Hematopoietic multipotent progenitor cell treated with erythropoietin and hydrocortisone succinate and interleukin-3 and kit ligand, for 4 days (in vitro differentiated cells): ENCODE data around the gene PFKFB2.
"Not testable (repeated sequence)": the region's sequence is repeated elsewhere in the genome, so short reads cannot be mapped to it uniquely, and the experiment has no call there.

Source experiments
- DNase-seq: peaks from one replicate; pipeline ENCODE4 v3.0.0-alpha.2; 2015

The PFKFB2 gene

DNA sequence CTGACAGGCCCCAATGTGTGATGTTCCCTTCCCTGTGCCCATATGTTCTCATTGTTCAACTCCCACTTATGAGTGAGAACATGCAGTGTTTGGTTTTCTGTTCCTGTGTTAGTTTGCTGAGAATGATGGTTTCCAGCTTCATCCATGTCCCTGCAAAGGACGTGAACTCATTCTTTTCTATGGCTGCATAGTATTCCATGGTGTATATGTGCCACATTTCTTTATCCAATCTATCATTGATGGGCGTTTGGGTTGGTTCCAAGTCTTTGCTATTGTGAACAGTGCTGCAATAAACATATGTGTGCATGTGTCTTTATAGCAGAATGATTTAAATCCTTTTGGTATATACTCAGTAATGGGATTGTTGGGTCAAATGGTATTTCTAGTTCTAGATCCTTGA, 11.7 kb upstream of the PFKFB2 start:
- DNase-seq, result not testable (repeated sequence)

DNA sequence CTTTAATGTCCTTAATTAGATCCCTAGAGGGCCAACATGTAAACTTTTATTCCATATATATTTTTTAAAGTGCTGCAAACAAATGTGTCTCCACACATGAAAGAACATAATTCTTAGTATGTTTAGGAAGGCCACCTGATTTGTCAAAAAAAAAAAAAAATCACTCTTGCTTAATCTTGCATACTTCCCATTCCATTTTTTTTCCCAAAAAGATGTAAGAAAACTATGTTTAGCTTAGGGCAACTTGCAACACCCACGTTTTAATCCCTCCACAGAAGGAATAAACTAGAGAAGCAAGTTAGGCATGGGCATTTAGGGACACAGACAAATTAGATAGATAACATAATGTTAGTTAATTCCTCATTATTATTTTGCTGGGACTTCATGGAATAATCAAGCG, 7.6 kb upstream of the PFKFB2 start:
- no peak for DNase-seq

DNA sequence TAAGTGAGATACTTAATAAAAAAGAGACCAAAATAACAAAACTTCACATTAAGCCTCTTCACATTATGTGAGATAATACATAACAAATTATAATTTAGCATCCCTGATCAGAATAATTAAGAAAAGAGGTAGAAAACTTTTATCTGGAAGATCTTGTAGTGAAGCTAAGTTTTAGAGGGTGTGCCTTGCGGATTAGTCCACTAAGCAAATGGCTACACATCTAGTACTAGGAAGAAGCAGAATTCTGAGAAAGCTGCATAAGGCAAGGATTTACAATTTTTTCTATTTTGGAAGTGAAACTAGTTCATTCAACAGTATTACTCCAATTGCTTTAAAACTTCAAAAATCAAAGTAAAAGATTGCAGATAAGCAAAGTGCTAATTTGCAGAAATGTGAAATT, 5.6 kb upstream of the PFKFB2 start:
- DNase-seq, result peak; percentile 32

DNA sequence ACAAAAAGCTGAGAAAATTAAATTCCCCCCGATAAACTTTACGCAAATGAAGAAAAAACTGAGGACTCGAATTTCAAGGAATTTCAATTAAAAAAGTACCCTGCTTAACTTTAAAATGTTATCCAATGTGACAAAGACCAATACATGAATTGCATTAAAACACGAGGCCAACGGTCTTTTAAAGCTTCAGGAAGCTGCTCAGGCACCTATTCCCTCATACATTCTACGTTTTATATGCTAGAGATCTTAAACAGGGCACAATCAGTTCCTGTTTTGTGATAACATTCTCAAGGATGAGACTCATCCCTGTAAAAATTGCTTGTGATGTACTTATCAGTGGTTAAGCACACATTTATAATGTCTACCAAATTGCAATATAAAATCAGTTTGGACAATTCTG, 5.0 kb upstream of the PFKFB2 start:
- DNase-seq, result no peak

DNA sequence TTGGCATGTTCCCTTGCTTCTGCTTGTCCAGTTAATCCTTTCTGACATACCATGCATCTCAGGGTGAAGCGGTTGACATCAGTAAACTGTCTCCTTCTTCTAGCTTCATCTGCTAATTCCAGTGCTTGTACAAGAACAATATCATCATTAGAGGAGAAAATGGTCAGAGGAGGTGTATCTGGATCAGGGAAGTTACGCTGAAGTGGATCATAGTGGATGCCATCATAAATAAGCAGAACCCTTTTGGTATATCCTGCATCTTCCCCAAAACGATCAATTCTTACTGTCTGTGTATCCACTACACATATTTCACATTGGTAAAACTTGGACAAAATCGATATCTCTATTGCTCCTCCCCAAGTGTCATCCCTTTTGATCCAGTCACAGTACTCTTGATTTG, 4.0 kb upstream of the PFKFB2 start:
- DNase-seq, result no peak

DNA sequence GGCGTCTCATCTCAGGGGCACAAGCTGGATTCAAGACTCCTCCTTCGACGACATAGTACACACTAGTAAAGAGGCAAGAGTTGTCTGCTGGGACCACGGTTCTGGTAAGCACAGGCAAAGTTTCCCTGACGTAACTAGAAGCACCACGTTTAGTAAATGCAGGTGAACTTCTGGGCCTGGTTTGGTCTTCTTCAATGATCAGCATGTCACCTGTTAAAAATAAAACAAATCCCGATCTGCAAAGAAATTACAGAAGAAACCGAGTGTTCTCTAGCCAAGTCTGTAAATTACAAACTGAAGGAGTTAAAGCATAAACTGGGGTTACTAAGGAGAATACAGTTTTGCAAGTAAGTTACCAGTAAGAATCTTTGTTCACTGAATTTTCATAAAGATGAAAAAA, 3.6 kb upstream of the PFKFB2 start:
- DNase-seq, result no peak

DNA sequence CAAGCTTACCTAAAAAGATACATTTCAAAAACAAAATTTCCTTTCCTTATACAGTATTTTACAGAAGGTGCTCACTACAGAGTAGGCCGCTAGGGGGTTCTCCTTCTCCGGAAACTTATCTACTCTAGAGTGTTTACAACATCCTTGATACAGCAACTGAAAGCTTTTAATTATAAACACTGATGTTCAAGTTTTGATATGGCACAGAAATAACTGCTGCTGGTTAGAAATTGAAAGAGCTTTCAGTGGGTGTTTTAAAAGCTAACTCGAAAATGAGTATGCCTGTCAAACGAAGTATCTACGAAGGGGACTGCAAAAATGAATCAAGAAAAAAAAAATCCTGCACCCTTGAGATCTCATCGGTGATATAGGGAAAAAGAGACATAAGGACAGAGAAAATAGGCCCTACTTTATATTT, 3.1 kb upstream of the PFKFB2 start:
- DNase-seq, result peak; percentile 87

DNA sequence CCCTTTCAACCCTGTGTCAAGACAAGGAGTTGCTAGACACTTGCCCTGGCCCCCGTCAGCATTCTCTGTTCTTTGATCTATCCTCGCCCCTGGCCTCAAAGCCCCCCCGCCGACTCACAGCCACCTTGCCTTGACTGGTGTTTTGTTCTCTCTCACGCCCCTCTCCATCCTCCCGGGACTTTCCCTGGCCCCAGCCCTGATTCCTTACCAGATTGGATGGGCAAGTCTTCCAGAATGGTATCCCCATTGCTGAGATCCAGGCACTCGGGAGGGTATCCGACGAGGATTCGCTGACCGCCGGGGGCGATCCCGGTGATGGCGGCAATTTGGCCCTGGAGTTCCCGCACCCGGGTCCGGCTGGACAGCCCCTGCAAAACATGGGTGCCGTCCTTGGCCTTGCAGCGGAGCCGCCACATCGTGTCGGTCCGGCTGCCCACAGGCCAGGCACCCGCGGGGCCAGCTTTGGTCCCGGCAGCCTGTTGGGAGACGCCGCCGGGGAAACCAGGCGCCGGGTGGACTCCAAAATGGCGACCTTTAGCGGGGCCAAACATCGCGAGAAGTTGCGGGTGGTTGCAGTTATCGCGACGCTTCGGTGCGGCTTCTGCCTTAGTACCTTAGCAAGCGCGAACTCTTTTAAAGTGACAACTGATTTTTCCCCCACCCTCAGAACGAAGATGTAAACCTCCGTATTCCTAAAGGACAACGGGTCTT, 2.4 kb upstream of the PFKFB2 start:
- DNase-seq, result peak; percentile 96

DNA sequence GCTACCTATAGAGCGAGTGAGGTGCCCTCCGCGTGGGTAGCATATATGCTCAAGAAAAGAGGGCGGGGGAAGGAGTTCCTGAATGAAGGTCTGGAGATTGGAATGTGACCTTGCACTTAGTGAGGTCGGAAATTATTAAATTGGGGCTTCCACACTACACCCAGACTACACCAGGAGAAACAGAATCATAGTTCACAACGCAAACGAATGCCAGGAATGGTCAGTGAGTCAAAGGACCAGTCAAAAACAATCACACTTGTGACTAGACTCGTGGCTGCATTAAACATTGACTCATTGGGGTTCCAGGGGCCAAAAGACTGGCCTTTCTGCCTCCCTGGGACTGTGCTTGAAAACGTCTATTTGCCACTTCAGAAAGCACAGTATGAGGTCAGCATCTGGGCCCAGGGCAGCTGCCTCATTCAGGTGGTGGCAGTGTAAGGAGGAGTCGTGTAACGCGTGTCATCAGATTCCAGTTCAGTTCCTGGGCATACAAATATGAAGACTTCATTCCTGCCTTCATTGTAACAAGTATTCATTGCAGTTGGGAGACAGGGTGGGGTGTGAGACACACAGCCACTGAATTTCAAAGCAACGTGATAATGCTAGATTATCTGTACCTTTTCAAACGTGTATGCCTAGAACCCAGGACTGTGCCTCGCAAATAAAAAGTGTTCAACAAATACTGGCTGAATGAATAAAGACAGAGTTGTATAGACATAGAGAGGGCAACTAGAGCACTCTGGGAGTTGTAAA, 1.7 kb upstream of the PFKFB2 start, which contains the start of gene YOD1:
YOD1 (minus strand) TSS at position 18 of the 753 bp plus-strand sequence. CDS start 178 bp downstream, outside the sequence.
- DNase-seq, result no peak

DNA sequence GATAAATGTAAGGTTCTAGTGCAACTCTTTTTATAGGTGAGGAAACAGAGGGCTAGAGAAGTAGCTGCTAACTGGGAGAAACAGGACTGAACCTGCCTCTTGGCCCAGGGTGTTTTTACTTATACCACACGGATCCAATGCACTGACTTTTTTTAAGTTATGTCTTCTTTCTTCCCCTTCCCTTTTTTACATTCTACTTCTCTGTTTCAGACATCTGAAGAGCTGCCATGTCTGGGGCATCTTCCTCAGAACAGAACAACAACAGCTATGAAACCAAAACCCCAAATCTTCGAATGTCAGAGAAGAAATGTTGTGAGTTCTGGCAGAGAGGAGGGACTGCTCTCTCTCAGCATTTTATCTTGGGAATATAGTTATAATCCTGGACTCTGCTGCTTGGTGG, 1.4 kb downstream of the PFKFB2 start:
- peak; percentile 38 for DNase-seq

DNA sequence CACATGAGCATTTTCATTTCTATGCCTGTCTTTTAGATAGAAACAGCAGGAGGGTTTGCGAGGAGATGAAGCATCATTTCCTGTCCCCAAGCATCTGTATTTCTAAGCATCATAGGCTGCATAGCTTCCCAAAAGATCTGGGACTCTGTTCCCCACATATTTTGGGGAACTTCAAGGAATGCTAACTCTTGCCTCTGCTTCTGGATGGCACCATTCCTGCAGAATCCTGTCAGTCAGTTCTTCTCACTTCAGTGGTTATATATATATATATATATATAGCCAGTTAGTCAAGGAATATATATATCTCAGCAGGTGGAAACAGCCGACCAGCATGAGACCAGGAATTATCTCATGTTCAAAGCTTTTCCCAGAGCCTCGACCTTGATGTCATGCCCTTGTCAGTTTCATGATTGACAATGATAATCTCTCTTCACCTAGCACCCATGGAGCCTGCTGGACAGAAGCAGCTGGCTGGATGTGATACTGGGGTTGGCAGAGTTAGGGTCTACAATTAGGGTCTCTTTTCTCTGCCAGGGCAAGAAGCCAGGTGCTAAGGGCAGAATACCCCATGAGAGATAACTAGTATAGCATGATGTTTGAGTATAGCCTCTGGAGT, 2.4 kb downstream of the PFKFB2 start:
- no peak for DNase-seq

DNA sequence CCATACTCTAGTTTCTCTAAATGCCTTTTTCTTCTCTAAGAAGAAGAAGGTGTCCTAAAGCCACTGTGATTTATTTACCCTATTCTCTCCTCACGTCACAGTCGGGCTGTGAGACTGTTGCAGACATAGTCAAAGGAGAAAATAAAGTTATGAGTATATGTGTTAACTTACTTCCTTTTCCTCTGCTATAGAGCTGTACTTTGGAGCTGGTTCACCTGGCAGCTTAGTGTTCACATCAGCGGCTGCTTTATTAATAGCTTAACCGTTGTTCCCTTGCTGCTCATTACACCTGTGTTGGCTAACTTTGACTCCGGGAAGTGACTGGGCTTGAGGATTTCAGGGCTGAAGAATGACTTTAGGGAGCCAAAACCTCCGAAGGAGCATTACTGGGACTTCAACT, 3.6 kb downstream of the PFKFB2 start:
- DNase-seq, result no peak

DNA sequence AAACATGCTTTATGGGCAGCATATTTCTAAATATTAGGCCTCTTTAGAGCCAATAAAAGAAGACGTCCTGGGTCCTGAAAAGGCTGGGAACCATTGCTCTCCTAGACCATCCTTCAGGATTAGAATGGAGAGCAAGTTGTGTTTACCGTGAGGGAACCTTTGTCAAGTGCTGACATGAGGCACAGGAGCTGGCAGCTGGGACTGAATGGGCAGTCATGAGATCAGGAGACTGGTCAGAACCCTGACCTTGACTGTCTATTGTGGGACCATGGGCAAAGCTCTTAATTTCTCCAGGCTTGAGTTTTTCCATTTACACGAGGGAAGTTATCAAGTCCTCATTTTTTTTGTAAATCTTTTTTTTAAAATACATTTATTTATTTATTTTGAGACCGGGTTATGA, 5.2 kb downstream of the PFKFB2 start:
- no peak for DNase-seq

DNA sequence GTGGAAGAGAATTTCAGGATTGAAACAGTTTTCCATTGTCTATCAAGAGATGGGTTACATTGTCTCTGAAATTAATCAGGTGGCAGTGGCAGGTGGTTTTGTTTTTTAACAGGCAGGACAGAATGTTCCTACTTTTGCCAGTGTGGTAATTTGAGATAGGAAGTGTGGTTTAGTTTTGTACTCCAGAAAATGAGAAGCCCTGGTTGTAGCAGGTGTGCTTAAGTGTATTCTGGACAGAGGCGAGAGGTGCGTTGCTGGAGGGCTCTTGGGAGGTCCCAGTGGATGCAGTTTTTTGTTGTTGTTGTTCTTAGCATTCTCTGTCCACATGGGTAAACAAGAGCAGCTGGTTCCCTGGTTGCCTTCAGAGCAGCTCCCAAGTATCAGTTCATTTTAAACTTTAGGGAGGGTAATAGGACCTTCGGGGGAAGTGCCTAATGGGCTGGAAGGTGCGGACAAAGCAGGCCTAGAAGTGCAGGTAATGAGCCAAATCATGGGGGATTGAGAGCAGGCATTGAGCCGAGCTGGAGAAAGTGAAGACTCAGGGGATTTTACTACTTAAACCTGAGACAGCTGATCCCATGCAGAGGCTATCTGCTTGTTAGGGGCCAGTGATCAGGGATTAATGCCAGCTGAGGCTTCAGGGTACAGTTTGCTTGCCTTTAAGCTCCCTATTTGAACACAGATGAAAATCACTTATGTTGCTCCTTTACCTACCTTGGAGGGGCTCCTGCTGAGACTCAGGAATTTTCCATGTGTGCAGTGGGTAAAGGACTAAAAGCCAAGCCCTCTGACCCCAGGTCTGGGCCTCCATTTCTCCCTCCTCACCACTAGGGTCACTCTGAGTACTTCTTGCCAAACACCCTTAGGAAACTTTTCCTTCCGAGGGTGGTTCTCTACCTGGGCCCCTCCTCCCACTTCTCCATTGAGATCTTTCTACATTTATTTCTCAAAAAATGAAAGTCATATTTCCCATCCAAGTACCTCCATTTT, 6.1 kb downstream of the PFKFB2 start:
- DNase-seq, result peak; percentile 56

DNA sequence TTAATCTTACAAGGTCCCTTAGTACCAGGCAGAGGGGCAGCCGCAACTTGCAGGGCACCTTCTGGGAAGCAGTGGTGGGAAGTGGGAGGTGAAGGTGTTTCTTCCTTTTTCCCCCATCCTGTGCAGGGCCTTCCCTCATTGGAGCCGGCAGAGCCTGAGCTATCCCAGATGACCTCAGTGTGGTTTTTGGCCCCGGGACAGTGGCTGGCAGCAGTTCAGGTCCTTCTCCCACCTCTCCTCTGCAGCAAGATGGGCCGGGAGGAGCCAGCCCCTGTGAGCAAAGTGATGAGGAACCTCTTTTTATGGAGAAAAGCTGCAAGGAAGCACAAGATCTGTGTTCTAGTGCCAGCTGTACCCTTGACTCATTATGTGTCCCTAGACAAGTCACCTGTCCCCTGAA, 6.8 kb downstream of the PFKFB2 start:
- no peak for DNase-seq

DNA sequence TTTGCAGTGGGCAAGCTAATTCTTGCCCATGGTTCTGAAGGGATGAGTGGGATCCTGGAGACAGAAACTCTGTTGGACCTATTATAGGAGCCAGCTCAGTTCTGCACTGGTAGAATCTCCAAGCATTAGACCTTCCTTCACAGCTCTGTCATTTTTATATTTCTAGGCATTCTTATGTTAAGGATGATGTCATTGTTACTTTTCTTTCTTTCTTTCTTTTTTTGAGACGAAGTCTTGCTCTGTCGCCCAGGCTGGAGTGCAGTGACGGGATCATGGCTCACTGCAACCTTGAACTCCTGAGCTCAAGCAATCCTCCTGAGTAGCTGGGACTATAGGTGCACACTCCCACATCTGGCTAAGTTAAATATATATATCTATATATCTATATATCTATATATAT, 7.5 kb downstream of the PFKFB2 start:
- DNase-seq, result no peak

DNA sequence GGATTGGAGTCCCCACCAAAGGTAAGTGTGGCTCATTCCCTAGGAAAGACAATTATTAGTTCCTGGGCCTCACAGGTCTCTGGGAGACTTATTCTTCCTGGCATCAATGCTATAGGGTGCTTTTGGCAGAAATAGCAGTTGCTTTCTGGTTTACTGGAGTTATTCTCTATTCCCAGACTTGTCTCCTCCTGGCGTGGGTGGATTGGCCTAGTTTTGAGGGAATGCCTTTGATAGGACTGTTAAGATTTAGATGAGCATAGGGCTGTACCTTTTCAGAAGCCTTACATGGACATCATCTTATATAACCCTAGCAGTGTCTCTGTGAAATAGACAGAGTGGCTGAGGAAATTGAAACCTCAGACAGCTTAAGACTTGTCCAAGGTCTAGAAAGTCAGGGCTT, 9.0 kb downstream of the PFKFB2 start:
- DNase-seq, result no peak

DNA sequence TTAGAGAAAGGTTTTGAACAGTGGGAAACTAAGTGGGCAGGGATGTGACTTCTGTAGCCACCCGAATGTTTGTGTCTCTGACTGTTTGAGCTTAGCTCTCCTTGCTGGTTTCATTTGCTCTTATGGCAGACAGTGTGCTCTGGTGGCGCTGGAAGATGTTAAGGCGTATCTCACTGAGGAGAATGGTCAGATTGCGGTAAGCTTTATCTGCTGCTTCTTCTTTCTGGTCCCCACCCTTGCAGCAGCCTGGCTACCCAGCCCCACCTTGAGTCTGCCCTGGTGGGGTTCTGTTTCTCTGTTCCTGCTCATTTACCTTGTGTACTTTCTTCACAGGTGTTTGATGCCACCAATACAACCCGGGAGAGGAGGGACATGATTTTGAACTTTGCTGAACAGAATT, 9.9 kb downstream of the PFKFB2 start:
- DNase-seq, result no peak

DNA sequence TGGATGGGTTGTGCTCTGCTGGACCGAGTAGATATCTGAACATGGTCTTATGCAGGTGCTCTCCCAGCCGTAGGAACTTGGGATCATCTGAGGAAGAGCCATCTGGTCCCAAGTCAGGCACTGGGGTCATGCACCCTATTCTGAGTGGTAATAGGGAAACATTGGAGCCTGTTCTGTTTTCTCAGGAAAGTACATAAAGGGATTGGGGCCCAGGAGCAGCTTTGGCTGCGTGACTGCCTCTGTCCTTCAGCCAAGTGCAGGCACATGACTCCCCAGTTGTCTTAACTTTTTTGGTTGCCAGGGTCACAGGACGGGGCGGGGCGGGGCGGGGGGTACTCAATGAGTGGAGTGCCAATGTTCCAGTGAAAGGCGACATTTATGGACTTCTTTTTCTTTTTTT, 11.5 kb downstream of the PFKFB2 start:
- no peak for DNase-seq

DNA sequence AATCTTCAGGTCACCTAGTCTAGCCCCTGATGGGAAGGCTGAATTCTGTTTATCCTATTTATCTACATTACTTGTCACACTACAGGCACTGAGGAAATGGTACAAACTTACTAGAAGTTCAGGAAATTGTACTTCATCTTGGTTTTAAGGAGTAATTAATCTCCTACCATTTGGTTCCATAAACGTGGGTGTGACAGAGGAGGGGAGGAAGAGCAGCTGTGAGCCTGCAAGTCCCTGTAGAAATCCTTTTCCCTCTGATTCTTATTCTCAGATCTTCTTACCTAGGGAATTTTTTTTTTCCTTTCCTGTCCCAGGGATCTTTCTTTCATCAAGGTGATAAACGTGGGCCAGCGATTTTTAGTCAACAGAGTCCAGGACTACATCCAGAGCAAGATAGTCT, 14.1 kb downstream of the PFKFB2 start:
- no peak for DNase-seq

DNA sequence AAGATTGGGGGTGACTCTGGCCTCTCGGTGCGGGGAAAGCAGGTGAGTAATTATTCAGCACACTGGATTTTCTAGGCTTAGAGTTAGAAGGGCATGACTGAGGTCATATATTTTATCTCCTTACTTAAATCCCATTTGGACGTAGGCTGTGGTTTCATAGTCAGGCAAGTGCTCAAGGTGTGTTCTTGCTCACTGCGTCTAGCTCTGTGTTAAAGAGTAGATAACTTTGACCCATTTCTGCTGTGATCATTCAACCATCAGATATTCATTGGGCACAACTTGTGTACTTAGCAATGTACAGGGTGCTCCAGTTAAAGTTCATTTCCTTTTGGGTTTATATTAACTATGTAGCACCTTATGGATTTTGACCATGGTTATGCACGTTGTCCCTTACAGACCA, 14.6 kb downstream of the PFKFB2 start:
- no peak for DNase-seq

DNA sequence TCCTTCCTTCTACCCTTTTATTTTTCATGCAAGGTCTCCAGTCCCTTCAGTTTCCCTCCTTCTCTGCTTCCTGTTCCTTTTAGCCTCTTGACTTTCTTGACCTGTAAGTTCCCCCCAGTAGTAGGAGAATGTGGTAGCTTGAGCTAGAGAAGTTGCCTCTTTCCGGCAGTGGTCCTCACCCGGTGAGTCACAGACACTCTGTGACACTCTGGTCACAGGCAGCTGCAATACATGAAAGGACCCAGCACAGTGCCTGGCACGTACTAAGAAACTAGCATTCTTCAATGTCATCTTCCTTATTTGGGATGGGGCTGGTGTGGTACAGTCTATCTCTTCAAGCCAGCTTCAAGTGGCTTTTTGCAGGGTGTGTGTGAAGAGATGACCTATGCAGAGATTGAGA, 16.0 kb downstream of the PFKFB2 start:
- DNase-seq, result no peak
